SK-N-SH (cell line): ENCODE measurements around the gene CPLX1. TPM values are rescaled to one million over a fixed set of nuclear protein-coding genes. Genes with fewer than 3 reads are reported as not detected.

ENCODE experiments used
- CTCF ChIA-PET: fragments of 300-600, 350-600 bp; formaldehyde crosslinking; extraction: SDS; loops from one replicate; lab custom pipeline; 2021; lab: Yijun Ruan, JAX
- POLR2A ChIA-PET: fragments of 350-600 bp; sonication (Branson Sonifier 250); formaldehyde crosslinking; extraction: SDS; loops from one replicate; lab custom pipeline; 2020; ENCODE audit warnings: antibody characterized with exemption, inconsistent platforms; lab: Yijun Ruan, JAX
- DNase-seq: peaks from one replicate; pipeline ENCODE4 v3.0.0; 2012
- H2AFZ ChIP-seq: fragments of 200-600 bp; sonication (generic); 2 replicates; pipeline ENCODE4 v1.8.1; 2016; ENCODE audit warnings: antibody characterized with exemption, mild to moderate bottlenecking, low read depth
- H3F3A ChIP-seq: fragments of 200-600 bp; sonication (generic); replicated peaks from 2 replicates; pipeline ENCODE3; 2016; ENCODE audit warnings: antibody characterized with exemption, mild to moderate bottlenecking; ENCODE audit not compliant: insufficient read depth
- H3K27ac ChIP-seq, 2 experiments: fragments of 200-500 bp in 1 of 2; fragments of 200-600 bp in 1 of 2; sonication (Bioruptor generic) in 1 of 2; sonication (generic), shearing (Covaris generic) in 1 of 2; 2 replicates each; pipeline versions ENCODE4 v1.5.1 to v1.6.1; 2014 to 2016; ENCODE audit warnings: low read depth in 2 of 2, inconsistent platforms in 1 of 2, low read length in 1 of 2, mild to moderate bottlenecking in 1 of 2, mixed read lengths in 1 of 2
- H3K27me3 ChIP-seq: fragments of 200-600 bp; sonication (generic), shearing (Covaris generic); 2 replicates; pipeline ENCODE4 v1.6.1; 2016; ENCODE audit warnings: mixed run types; ENCODE audit not compliant: insufficient read depth
- H3K36me3 ChIP-seq, 2 experiments: fragments of 200-500 bp in 1 of 2; fragments of 200-600 bp in 1 of 2; sonication (Bioruptor generic) in 1 of 2; sonication (generic) in 1 of 2; replicated peaks in 1 of 2; 2 replicates each; pipeline versions ENCODE3 to v1.5.1; 2014 to 2016; ENCODE audit warnings: low read length in 1 of 2, mild to moderate bottlenecking in 1 of 2; ENCODE audit not compliant: insufficient read depth in 2 of 2, control insufficient read depth in 1 of 2
- H3K4me1 ChIP-seq, 2 experiments: fragments of 200-500 bp in 1 of 2; fragments of 200-600 bp in 1 of 2; sonication (Bioruptor generic) in 1 of 2; sonication (generic), shearing (Covaris generic) in 1 of 2; 2 replicates each; pipeline versions ENCODE4 v1.5.1 to v1.6.1; 2014 to 2016; ENCODE audit warnings: low read depth in 1 of 2, low read length in 1 of 2, mixed run types in 1 of 2; ENCODE audit not compliant: insufficient read depth in 2 of 2, control insufficient read depth in 1 of 2
- H3K4me2 ChIP-seq: fragments of 200-600 bp; sonication (generic), shearing (Covaris generic); 2 replicates; pipeline ENCODE4 v1.6.1; 2017; ENCODE audit warnings: mixed run types
- H3K4me3 ChIP-seq, 2 experiments: fragments of 200-500 bp in 1 of 2; fragments of 200-600 bp in 1 of 2; sonication (Bioruptor generic) in 1 of 2; sonication (generic), shearing (Covaris generic) in 1 of 2; 2 replicates each; pipeline versions ENCODE4 v1.5.1 to v1.8.1; 2014 to 2016; ENCODE audit warnings: low read depth in 2 of 2, inconsistent platforms in 1 of 2, low read length in 1 of 2, mild to moderate bottlenecking in 1 of 2, mixed read lengths in 1 of 2, moderate library complexity in 1 of 2
- H3K79me2 ChIP-seq: fragments of 200-600 bp; sonication (generic); 2 replicates; pipeline ENCODE4 v1.8.1; 2017; ENCODE audit warnings: mild to moderate bottlenecking; ENCODE audit not compliant: insufficient read depth
- H3K9ac ChIP-seq: fragments of 200-600 bp; sonication (generic); 2 replicates; pipeline ENCODE4 v1.6.1; 2017; ENCODE audit warnings: mixed run types
- H3K9me2 ChIP-seq: fragments of 200-600 bp; sonication (generic); 2 replicates; pipeline ENCODE4 v1.6.1; 2017; ENCODE audit warnings: mixed run types
- H3K9me3 ChIP-seq: fragments of 200-600 bp; sonication (generic); 2 replicates; pipeline ENCODE4 v1.6.1; 2017; ENCODE audit warnings: mixed run types, mild to moderate bottlenecking, moderate library complexity
- H4K20me1 ChIP-seq: fragments of 200-600 bp; sonication (generic); 2 replicates; pipeline ENCODE4 v1.6.1; 2017; ENCODE audit warnings: mild to moderate bottlenecking, mixed run types; ENCODE audit not compliant: insufficient read depth
- ELF1 ChIP-seq: IDR thresholded peaks from 2 replicates; pipeline ENCODE4 v1.4.0; 2012
- EP300 ChIP-seq, 2 experiments: IDR thresholded peaks; 2 replicates each; pipeline versions ENCODE4 v1.4.0 to v1.6.1; 2012; ENCODE audit warnings: borderline replicate concordance in 1 of 2, low read depth in 1 of 2, low read length in 1 of 2
- EZH2phosphoT487 ChIP-seq: fragments of 200-600 bp; sonication (generic); IDR thresholded peaks from 2 replicates; pipeline ENCODE4 v1.6.1; 2017; ENCODE audit warnings: low read depth, mixed run types, mild to moderate bottlenecking, antibody characterized with exemption, moderate library complexity, borderline replicate concordance
- FOSL2 ChIP-seq: IDR thresholded peaks from 2 replicates; pipeline ENCODE4 v1.4.0; 2012; ENCODE audit warnings: low read depth, mild to moderate bottlenecking, moderate library complexity, borderline replicate concordance
- FOXJ3 ChIP-seq: sonication (generic); formaldehyde crosslinking; IDR thresholded peaks from 2 replicates; pipeline ENCODE4 v1.5.1; 2020; ENCODE audit warnings: mild to moderate bottlenecking, missing genetic modification reagents
- GATA2 ChIP-seq: sonication (generic); formaldehyde crosslinking; IDR thresholded peaks from 2 replicates; pipeline ENCODE4 v1.5.0; 2020; ENCODE audit warnings: mild to moderate bottlenecking, missing genetic modification reagents
- JUND ChIP-seq: IDR thresholded peaks from 2 replicates; pipeline ENCODE4 v1.4.0; 2012
- MEF2A ChIP-seq: IDR thresholded peaks from 2 replicates; pipeline ENCODE4 v1.4.0; 2012; ENCODE audit warnings: low read depth, borderline replicate concordance
- NRF1 ChIP-seq: IDR thresholded peaks from 2 replicates; pipeline ENCODE4 v1.6.1; 2012; ENCODE audit warnings: low read depth, mild to moderate bottlenecking, low read length
- RCOR1 ChIP-seq: fragments of 150-350 bp; IDR thresholded peaks from 2 replicates; pipeline ENCODE4 v1.6.1; 2017; ENCODE audit warnings: antibody characterized with exemption, low read length
- RFX5 ChIP-seq: IDR thresholded peaks from 2 replicates; pipeline ENCODE4 v1.6.1; 2012; ENCODE audit warnings: mild to moderate bottlenecking, improper control_type of control experiment, low read length
- SMC3 ChIP-seq: IDR thresholded peaks from 2 replicates; pipeline ENCODE4 v1.6.1; 2012; ENCODE audit warnings: low read depth, low read length, improper control_type of control experiment
- TEAD4 ChIP-seq: IDR thresholded peaks from 2 replicates; pipeline ENCODE4 v1.4.0; 2012; ENCODE audit warnings: mild to moderate bottlenecking, borderline replicate concordance; ENCODE audit not compliant: insufficient read depth
- YY1 ChIP-seq: IDR thresholded peaks from 2 replicates; pipeline ENCODE4 v1.4.0; 2012; ENCODE audit warnings: low read depth, mild to moderate bottlenecking
- WGBS: methylation state at CpG from one replicate; pipeline ENCODE4 v1.1.6; 2017; ENCODE audit warnings: low lambda C conversion rate; 5-methylcytosine and 5-hydroxymethylcytosine counted together
- polyA plus RNA-seq, 3 experiments: library from polyadenylated mRNA; depleted of rRNA; stranded (reverse); fragments of >200 nt; gene quantifications; 2 replicates each; pipeline ENCODE4 v1.2.3, GENCODE V29; 2012
- TF ChIP-seq, protein P1 (sequence below): fragments of 150-350 bp; IDR thresholded peaks from 2 replicates; pipeline ENCODE4 v1.6.1; 2016; ENCODE audit warnings: mild to moderate bottlenecking, low read depth, low read length
- TF ChIP-seq, protein P2 (sequence below): IDR thresholded peaks from 2 replicates; pipeline ENCODE4 v1.4.0; 2012; ENCODE audit warnings: low read depth, borderline replicate concordance
- TF ChIP-seq, protein P3 (sequence below): IDR thresholded peaks from 2 replicates; pipeline ENCODE4 v1.4.0; 2012; ENCODE audit warnings: low read depth, borderline replicate concordance
- TF ChIP-seq, protein P4 (sequence below): fragments of 150-350 bp; IDR thresholded peaks from 2 replicates; pipeline ENCODE4 v1.6.1; 2017; ENCODE audit warnings: antibody characterized with exemption, low read length, low read depth, borderline replicate concordance
- TF ChIP-seq, protein P5 (sequence below): IDR thresholded peaks from 2 replicates; pipeline ENCODE4 v1.6.1; 2012; ENCODE audit warnings: mild to moderate bottlenecking, low read depth, low read length, moderate library complexity
- TF ChIP-seq, protein P6 (sequence below): IDR thresholded peaks from 2 replicates; pipeline ENCODE4 v1.4.0; 2012; ENCODE audit warnings: low read depth

The CPLX1 gene
- polyA plus RNA-seq, 1 of the 3 experiments (the other 2 are of a cell fraction): 0.56 TPM

DNA sequence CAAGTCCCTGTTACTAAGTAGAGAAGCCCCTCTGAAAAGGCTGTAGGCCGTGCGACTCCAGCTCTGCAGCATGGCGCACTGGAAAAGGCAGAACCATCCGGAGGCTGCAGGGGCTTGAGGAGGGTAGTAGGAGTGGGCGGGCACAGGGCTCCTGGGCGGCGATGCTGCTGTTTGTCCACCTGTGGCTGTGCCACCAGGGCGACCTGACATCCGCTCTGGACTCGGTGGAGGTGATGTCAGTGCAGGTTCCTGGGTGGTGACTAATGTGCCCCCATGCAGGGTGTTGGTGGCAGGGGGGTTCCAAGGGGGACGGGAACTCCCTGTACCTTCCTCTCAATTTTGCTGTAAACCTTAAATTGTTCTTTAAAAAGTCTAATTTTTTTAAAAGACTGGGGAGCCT is 62.0 kb downstream of the CPLX1 start:
- peaks cover 0 to 6% of the 10 kb centered on the region in 2 experiments; a peak in 1 of 4 replicates for H3K4me1 ChIP-seq
- H3K4me3 ChIP-seq: no peak overlapping the region
- POLR2A ChIA-PET: interaction anchor here (1.2 kb wide), 1 partner anchor 10 kb away, joined by 5 read pairs; no protein-coding TSS in a partner anchor
- H4K20me1 ChIP-seq: peaks cover 56% of the 10 kb centered on the region
- peaks cover 24% of the 10 kb centered on the region for H3F3A ChIP-seq
- CTCF ChIA-PET: interaction anchor here (3.6 kb wide), 1 partner anchor 22 kb away, joined by 18 read pairs; no protein-coding TSS in a partner anchor
- no peak overlapping the region for H2AFZ ChIP-seq
- TF ChIP-seq EZH2phosphoT487: no peak
- no peak for TF ChIP-seq EP300 (IDR thresholded peaks at IDR 0.05; ENCODE audit: borderline replicate concordance in 1 of 2, low read depth in 1 of 2, low read length in 1 of 2)
- TF ChIP-seq GATA2 (CRISPR knock-in tag): no peak
- no peak for TF ChIP-seq SMC3
- TF ChIP-seq TEAD4: no peak
- TF ChIP-seq RFX5: no peak
- TF ChIP-seq FOSL2: no peak
- TF ChIP-seq, protein P1, sequence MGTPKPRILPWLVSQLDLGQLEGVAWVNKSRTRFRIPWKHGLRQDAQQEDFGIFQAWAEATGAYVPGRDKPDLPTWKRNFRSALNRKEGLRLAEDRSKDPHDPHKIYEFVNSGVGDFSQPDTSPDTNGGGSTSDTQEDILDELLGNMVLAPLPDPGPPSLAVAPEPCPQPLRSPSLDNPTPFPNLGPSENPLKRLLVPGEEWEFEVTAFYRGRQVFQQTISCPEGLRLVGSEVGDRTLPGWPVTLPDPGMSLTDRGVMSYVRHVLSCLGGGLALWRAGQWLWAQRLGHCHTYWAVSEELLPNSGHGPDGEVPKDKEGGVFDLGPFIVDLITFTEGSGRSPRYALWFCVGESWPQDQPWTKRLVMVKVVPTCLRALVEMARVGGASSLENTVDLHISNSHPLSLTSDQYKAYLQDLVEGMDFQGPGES: no peak
- TF ChIP-seq YY1: no peak
- no peak for TF ChIP-seq RCOR1
- TF ChIP-seq NRF1: no peak
- TF ChIP-seq, protein P2, sequence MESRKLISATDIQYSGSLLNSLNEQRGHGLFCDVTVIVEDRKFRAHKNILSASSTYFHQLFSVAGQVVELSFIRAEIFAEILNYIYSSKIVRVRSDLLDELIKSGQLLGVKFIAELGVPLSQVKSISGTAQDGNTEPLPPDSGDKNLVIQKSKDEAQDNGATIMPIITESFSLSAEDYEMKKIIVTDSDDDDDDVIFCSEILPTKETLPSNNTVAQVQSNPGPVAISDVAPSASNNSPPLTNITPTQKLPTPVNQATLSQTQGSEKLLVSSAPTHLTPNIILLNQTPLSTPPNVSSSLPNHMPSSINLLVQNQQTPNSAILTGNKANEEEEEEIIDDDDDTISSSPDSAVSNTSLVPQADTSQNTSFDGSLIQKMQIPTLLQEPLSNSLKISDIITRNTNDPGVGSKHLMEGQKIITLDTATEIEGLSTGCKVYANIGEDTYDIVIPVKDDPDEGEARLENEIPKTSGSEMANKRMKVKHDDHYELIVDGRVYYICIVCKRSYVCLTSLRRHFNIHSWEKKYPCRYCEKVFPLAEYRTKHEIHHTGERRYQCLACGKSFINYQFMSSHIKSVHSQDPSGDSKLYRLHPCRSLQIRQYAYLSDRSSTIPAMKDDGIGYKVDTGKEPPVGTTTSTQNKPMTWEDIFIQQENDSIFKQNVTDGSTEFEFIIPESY: no peak
- TF ChIP-seq, protein P3, sequence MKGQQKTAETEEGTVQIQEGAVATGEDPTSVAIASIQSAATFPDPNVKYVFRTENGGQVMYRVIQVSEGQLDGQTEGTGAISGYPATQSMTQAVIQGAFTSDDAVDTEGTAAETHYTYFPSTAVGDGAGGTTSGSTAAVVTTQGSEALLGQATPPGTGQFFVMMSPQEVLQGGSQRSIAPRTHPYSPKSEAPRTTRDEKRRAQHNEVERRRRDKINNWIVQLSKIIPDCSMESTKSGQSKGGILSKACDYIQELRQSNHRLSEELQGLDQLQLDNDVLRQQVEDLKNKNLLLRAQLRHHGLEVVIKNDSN: no peak
- TF ChIP-seq, protein P4, sequence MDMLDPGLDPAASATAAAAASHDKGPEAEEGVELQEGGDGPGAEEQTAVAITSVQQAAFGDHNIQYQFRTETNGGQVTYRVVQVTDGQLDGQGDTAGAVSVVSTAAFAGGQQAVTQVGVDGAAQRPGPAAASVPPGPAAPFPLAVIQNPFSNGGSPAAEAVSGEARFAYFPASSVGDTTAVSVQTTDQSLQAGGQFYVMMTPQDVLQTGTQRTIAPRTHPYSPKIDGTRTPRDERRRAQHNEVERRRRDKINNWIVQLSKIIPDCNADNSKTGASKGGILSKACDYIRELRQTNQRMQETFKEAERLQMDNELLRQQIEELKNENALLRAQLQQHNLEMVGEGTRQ: no peak
- no peak for TF ChIP-seq JUND
- no peak for TF ChIP-seq ELF1
- TF ChIP-seq, protein P5, sequence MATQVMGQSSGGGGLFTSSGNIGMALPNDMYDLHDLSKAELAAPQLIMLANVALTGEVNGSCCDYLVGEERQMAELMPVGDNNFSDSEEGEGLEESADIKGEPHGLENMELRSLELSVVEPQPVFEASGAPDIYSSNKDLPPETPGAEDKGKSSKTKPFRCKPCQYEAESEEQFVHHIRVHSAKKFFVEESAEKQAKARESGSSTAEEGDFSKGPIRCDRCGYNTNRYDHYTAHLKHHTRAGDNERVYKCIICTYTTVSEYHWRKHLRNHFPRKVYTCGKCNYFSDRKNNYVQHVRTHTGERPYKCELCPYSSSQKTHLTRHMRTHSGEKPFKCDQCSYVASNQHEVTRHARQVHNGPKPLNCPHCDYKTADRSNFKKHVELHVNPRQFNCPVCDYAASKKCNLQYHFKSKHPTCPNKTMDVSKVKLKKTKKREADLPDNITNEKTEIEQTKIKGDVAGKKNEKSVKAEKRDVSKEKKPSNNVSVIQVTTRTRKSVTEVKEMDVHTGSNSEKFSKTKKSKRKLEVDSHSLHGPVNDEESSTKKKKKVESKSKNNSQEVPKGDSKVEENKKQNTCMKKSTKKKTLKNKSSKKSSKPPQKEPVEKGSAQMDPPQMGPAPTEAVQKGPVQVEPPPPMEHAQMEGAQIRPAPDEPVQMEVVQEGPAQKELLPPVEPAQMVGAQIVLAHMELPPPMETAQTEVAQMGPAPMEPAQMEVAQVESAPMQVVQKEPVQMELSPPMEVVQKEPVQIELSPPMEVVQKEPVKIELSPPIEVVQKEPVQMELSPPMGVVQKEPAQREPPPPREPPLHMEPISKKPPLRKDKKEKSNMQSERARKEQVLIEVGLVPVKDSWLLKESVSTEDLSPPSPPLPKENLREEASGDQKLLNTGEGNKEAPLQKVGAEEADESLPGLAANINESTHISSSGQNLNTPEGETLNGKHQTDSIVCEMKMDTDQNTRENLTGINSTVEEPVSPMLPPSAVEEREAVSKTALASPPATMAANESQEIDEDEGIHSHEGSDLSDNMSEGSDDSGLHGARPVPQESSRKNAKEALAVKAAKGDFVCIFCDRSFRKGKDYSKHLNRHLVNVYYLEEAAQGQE: no peak
- no peak for TF ChIP-seq FOXJ3 (CRISPR knock-in tag)
- TF ChIP-seq MEF2A: no peak
- TF ChIP-seq, protein P6, sequence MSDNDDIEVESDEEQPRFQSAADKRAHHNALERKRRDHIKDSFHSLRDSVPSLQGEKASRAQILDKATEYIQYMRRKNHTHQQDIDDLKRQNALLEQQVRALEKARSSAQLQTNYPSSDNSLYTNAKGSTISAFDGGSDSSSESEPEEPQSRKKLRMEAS: no peak
- TF ChIP-seq, all 33 proteins: peak for 0
- Histone ChIP-seq H3K27me3 (no peaks in the 10 kb centered on the region), H3K4me2 (no peak overlapping the region), H3K9me3 (no peaks in the 10 kb centered on the region), H3K27ac (no peak overlapping the region), H3K9ac (no peak overlapping the region), H3K9me2 (no peaks in the 10 kb centered on the region), H3K36me3 (peaks cover 44 to 76% of the 10 kb centered on the region in 2 experiments), H3K79me2 (peaks cover 25% of the 10 kb centered on the region)
- DNase-seq: no peak
- WGBS: 95% methylated on average over 11 of the region's 11 CpGs
